H9 (cell line): Measurements from ENCODE around the gene PKD1. TPM values are rescaled to one million over a fixed set of nuclear protein-coding genes. Genes with fewer than 3 reads are reported as not detected.

ENCODE experiments used
- DNase-seq: peaks from one replicate; pipeline ENCODE4 v3.0.0-alpha.2; 2017
- H2AFZ ChIP-seq: one replicate; pipeline ENCODE4 v1.6.1; 2013; ENCODE audit warnings: mild to moderate bottlenecking, low read length, control low read depth, moderate library complexity
- H2AK5ac ChIP-seq: 2 replicates; pipeline ENCODE4 v1.6.1; 2013; ENCODE audit warnings: low read length, control low read depth, mixed read lengths; ENCODE audit not compliant: insufficient read length
- H2BK120ac ChIP-seq: one replicate; pipeline ENCODE4 v1.6.1; 2013; ENCODE audit warnings: low read depth, mild to moderate bottlenecking, low read length, control low read depth, inconsistent platforms; ENCODE audit not compliant: poor library complexity, severe bottlenecking
- H2BK12ac ChIP-seq: 2 replicates; pipeline ENCODE4 v1.6.1; 2013; ENCODE audit warnings: low read length, control low read depth, mixed read lengths, low read depth; ENCODE audit not compliant: insufficient read length
- H2BK15ac ChIP-seq: 2 replicates; pipeline ENCODE4 v1.6.1; 2013; ENCODE audit warnings: low read depth, low read length, control low read depth
- H2BK20ac ChIP-seq: one replicate; pipeline ENCODE4 v1.6.1; 2013; ENCODE audit warnings: low read depth, mild to moderate bottlenecking, low read length, control low read depth, inconsistent platforms; ENCODE audit not compliant: poor library complexity, severe bottlenecking
- H2BK5ac ChIP-seq: 2 replicates; pipeline ENCODE4 v1.6.1; 2013; ENCODE audit warnings: low read length, control low read depth, mixed read lengths; ENCODE audit not compliant: insufficient read length
- H3K14ac ChIP-seq: 2 replicates; pipeline ENCODE4 v1.6.1; 2013; ENCODE audit warnings: low read length, control low read depth; ENCODE audit not compliant: insufficient read depth
- H3K18ac ChIP-seq: 2 replicates; pipeline ENCODE4 v1.6.1; 2013; ENCODE audit warnings: low read depth, mild to moderate bottlenecking, mixed read lengths, low read length, control low read depth; ENCODE audit not compliant: insufficient read length
- H3K23ac ChIP-seq: 2 replicates; pipeline ENCODE4 v1.6.1; 2013; ENCODE audit warnings: low read length, control low read depth, mixed read lengths, low read depth; ENCODE audit not compliant: insufficient read length
- H3K23me2 ChIP-seq: 2 replicates; pipeline ENCODE4 v1.6.1; 2013; ENCODE audit warnings: low read depth, mild to moderate bottlenecking, mixed read lengths, low read length, control low read depth; ENCODE audit not compliant: insufficient read length, poor library complexity, severe bottlenecking
- H3K27ac ChIP-seq: 2 replicates; pipeline ENCODE4 v1.5.1; 2013; ENCODE audit warnings: low read length, control low read depth, mixed read lengths, low read depth; ENCODE audit not compliant: insufficient read length
- H3K27me3 ChIP-seq: 2 replicates; pipeline ENCODE4 v1.6.1; 2013; ENCODE audit warnings: low read length, control low read depth, inconsistent platforms; ENCODE audit not compliant: insufficient read depth
- H3K4ac ChIP-seq: 2 replicates; pipeline ENCODE4 v1.6.1; 2013; ENCODE audit warnings: low read depth, mild to moderate bottlenecking, control low read depth, inconsistent platforms, low read length, moderate library complexity
- H3K4me1 ChIP-seq: 2 replicates; pipeline ENCODE4 v1.6.1; 2013; ENCODE audit warnings: low read length, control low read depth, inconsistent platforms; ENCODE audit not compliant: insufficient read depth
- H3K4me2 ChIP-seq: 2 replicates; pipeline ENCODE4 v1.6.1; 2013; ENCODE audit warnings: low read length, control low read depth, mixed read lengths; ENCODE audit not compliant: insufficient read length, insufficient read depth
- H3K56ac ChIP-seq: 2 replicates; pipeline ENCODE4 v1.6.1; 2013; ENCODE audit warnings: low read depth, mild to moderate bottlenecking, mixed read lengths, low read length, control low read depth; ENCODE audit not compliant: insufficient read length
- H3K79me1 ChIP-seq: 2 replicates; pipeline ENCODE4 v1.6.1; 2013; ENCODE audit warnings: low read depth, mild to moderate bottlenecking, moderate library complexity, low read length, control low read depth, inconsistent platforms; ENCODE audit not compliant: insufficient read depth, poor library complexity, severe bottlenecking
- H3K79me2 ChIP-seq: 2 replicates; pipeline ENCODE4 v1.6.1; 2013; ENCODE audit warnings: low read length, control low read depth, inconsistent platforms; ENCODE audit not compliant: insufficient read depth
- H3K9ac ChIP-seq: 2 replicates; pipeline ENCODE4 v1.6.1; 2013; ENCODE audit warnings: low read length, control low read depth, mixed read lengths; ENCODE audit not compliant: insufficient read length; ENCODE audit errors: extremely low read depth
- H3K9me3 ChIP-seq: one replicate; pipeline ENCODE4 v1.6.1; 2013; ENCODE audit warnings: low read depth, low read length, inconsistent platforms; ENCODE audit not compliant: control insufficient read depth
- H3T11ph ChIP-seq: one replicate; pipeline ENCODE4 v1.6.1; 2013; ENCODE audit warnings: mild to moderate bottlenecking, low read length, control low read depth, inconsistent platforms
- H4K20me1 ChIP-seq: one replicate; pipeline ENCODE4 v1.6.1; 2013; ENCODE audit not compliant: control insufficient read depth, insufficient read length, insufficient read depth
- H4K5ac ChIP-seq: 2 replicates; pipeline ENCODE4 v1.6.1; 2013; ENCODE audit warnings: low read depth, mild to moderate bottlenecking, mixed read lengths, low read length, control low read depth; ENCODE audit not compliant: insufficient read length
- H4K8ac ChIP-seq: replicated peaks from 2 replicates; pipeline ENCODE4 v1.6.1; 2013; ENCODE audit warnings: low read length, control low read depth, mixed read lengths, low read depth; ENCODE audit not compliant: insufficient read length
- H4K91ac ChIP-seq: 2 replicates; pipeline ENCODE4 v1.6.1; 2013; ENCODE audit warnings: low read depth, mild to moderate bottlenecking, moderate library complexity, mixed read lengths, low read length, control low read depth; ENCODE audit not compliant: insufficient read length
- H3K27ac Mint-ChIP-seq, 3 experiments: 2 replicates in 2 of 3; 3 replicates in 1 of 3; pipeline ENCODE4 v1.8.0; 2020 to 2021; ENCODE audit warnings: mixed read lengths in 3 of 3, mild to moderate bottlenecking in 1 of 3, moderate library complexity in 1 of 3
- H3K27me3 Mint-ChIP-seq: 2 replicates; pipeline ENCODE4 v1.8.0; 2021; ENCODE audit warnings: low read depth, mild to moderate bottlenecking, moderate library complexity, mixed read lengths
- H3K36me3 Mint-ChIP-seq, 3 experiments: 2 replicates in 2 of 3; 3 replicates in 1 of 3; pipeline ENCODE4 v1.8.0; 2020 to 2021; ENCODE audit warnings: low read depth in 3 of 3, mixed read lengths in 3 of 3; ENCODE audit not compliant: insufficient read depth in 1 of 3
- H3K4me1 Mint-ChIP-seq, 2 experiments: 2 replicates each; pipeline ENCODE4 v1.8.0; 2020; ENCODE audit warnings: mixed read lengths in 2 of 2
- H3K4me3 Mint-ChIP-seq, 2 experiments: 2 replicates in 1 of 2; 3 replicates in 1 of 2; pipeline ENCODE4 v1.8.0; 2020 to 2021; ENCODE audit warnings: mild to moderate bottlenecking in 2 of 2, mixed read lengths in 2 of 2, moderate library complexity in 1 of 2
- H3K9me3 Mint-ChIP-seq, 2 experiments: 2 replicates in 1 of 2; 3 replicates in 1 of 2; pipeline ENCODE4 v1.8.0; 2020; ENCODE audit warnings: mild to moderate bottlenecking in 2 of 2, mixed read lengths in 2 of 2, moderate library complexity in 1 of 2
- CTCF ChIP-seq: fragments of 200-600 bp; sonication (generic); conservative IDR thresholded peaks from 3 replicates; pipeline ENCODE4 v1.8.0; 2021; ENCODE audit warnings: antibody characterized with exemption, mild to moderate bottlenecking
- WGBS: extraction: QIAGEN DNeasy Blood & Tissue Kit; methylation state at CpG from one replicate; pipeline ENCODE4 v1.1.7; 2013; ENCODE audit warnings: missing lambda C conversion rate, low lambda C conversion rate, mixed read lengths; ENCODE audit not compliant: insufficient read length; ENCODE audit errors: extremely low coverage; 5-methylcytosine and 5-hydroxymethylcytosine counted together
- total RNA-seq: library from RNA; stranded (reverse); gene quantifications from 2 replicates; pipeline ENCODE4 v1.2.1, GENCODE V29; 2021

PKD1 gene
- total RNA-seq, 1 experiment from 2014 or later, result 88.0 TPM

DNA sequence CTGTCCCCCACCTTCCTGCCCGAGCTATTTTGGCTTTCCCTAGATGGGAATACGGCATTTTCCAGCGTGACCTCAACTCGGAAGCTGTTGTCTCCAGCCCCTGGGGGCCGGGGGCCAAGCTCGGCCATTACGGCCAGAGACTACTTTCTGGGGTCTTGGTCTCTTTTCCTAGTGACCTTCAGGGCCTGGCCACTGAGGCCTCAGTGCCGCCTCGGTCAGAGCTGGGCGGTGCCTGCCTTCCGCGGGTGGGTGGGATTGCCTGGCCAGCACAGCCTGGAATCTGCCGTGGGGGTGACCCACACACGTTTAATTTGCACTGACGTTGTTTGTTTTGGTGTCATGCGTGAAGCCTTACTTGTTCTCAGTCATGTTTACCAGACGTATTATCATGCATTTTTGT lies 58.7 kb downstream of the PKD1 start:
- H3K79me1 ChIP-seq, result no peaks in the 10 kb centered on the region
- no peak overlapping the region for H4K8ac ChIP-seq
- no peak for DNase-seq
- no peak overlapping the region for H3K18ac ChIP-seq
- H3K36me3 Mint-ChIP-seq, result peaks cover 5 to 38% (median 28%) of the 10 kb centered on the region in 3 experiments; a peak in 6 of 7 replicates
- H4K5ac ChIP-seq, result no peak overlapping the region
- H2BK120ac ChIP-seq, result no peak overlapping the region
- H2BK5ac ChIP-seq, result no peak overlapping the region
- no peak overlapping the region for H3K4me3 Mint-ChIP-seq
- no peak overlapping the region for H3K9ac ChIP-seq
- no peaks in the 10 kb centered on the region for H3K79me2 ChIP-seq
- no peak overlapping the region for H2BK15ac ChIP-seq
- H3K4me1 ChIP-seq, result no peaks in the 10 kb centered on the region
- no peak overlapping the region for H3K27ac ChIP-seq
- TF ChIP-seq CTCF, result no peak
- H3K4me1 Mint-ChIP-seq, result no peaks in the 10 kb centered on the region
- no peaks in the 10 kb centered on the region for H4K20me1 ChIP-seq
- H3K27me3 Mint-ChIP-seq, result no peaks in the 10 kb centered on the region
- no peak overlapping the region for H4K91ac ChIP-seq
- peak overlapping the region in 2 of 3 experiments; percentile 32 to 76; a peak in 4 of 7 replicates for H3K27ac Mint-ChIP-seq
- WGBS, result no CpG with 5 or more reads among the region's 17 CpGs
- H3T11ph ChIP-seq, result no peak overlapping the region
- H2BK12ac ChIP-seq, result no peak overlapping the region
- no peaks in the 10 kb centered on the region for H3K27me3 ChIP-seq
- no peak overlapping the region for H2AFZ ChIP-seq
- no peaks in the 10 kb centered on the region for H3K9me3 Mint-ChIP-seq
- no peak overlapping the region for H3K14ac ChIP-seq
- H3K23ac ChIP-seq, result no peak overlapping the region
- H3K4ac ChIP-seq, result no peak overlapping the region
- H3K56ac ChIP-seq, result no peak overlapping the region
- H3K9me3 ChIP-seq, result no peaks in the 10 kb centered on the region
- no peak overlapping the region for H3K4me2 ChIP-seq
- H3K23me2 ChIP-seq, result no peaks in the 10 kb centered on the region
- H2BK20ac ChIP-seq, result no peak overlapping the region
- H2AK5ac ChIP-seq, result no peak overlapping the region
